Measurements from ENCODE around the gene ZBTB12.
"Not testable (repeated sequence)": the region's sequence is repeated elsewhere in the genome, so short reads cannot be mapped to it uniquely, and the experiment has no call there.

ZBTB12 gene

GRCh38 chr6:31874836-31875572 lies 26.9 kb downstream of the ZBTB12 start:
- DNase-seq: no peak

- DNase-seq: no peak
Observed at GRCh38 chr6:31874084-31874670, 27.7 kb downstream of the ZBTB12 start.

GRCh38 chr6:31871046-31871659 lies 30.7 kb downstream of the ZBTB12 start:
- DNase-seq: no peak

GRCh38 chr6:31870385-31870921 lies 31.4 kb downstream of the ZBTB12 start:
- no peak for DNase-seq

GRCh38 chr6:31869343-31869742 lies 32.5 kb downstream of the ZBTB12 start:
- peak in 1 of 4 experiments; percentile 15 for DNase-seq

- DNase-seq: not testable (repeated sequence)
Observed at GRCh38 chr6:31868658-31868971, 33.3 kb downstream of the ZBTB12 start.

- DNase-seq: peak in 1 of 4 experiments; percentile 11
Observed at GRCh38 chr6:31865205-31866118, 36.4 kb downstream of the ZBTB12 start.

GRCh38 chr6:31864818-31865204 lies 37.1 kb downstream of the ZBTB12 start:
- DNase-seq: no peak

GRCh38 chr6:31864123-31864562 lies 37.7 kb downstream of the ZBTB12 start:
- not testable (repeated sequence) for DNase-seq

GRCh38 chr6:31862344-31863235 lies 39.3 kb downstream of the ZBTB12 start, which contains the start of gene NEU1:
Gene NEU1, minus strand, starts transcription at chr6:31862821. Its CDS starts 45 bp downstream, at chr6:31862776.
- peak; percentile 100 for DNase-seq

GRCh38 chr6:31861919-31862343 lies 40.0 kb downstream of the ZBTB12 start:
- DNase-seq: peak in 1 of 4 experiments; percentile 23

GRCh38 chr6:31861150-31861549 lies 40.7 kb downstream of the ZBTB12 start:
- DNase-seq: no peak

- DNase-seq: no peak
Observed at GRCh38 chr6:31860349-31860748, 41.5 kb downstream of the ZBTB12 start.

GRCh38 chr6:31859923-31860322 lies 42.0 kb downstream of the ZBTB12 start:
- DNase-seq: no peak

GRCh38 chr6:31858707-31859106 lies 43.2 kb downstream of the ZBTB12 start:
- DNase-seq: no peak

- DNase-seq: not testable (repeated sequence)
Observed at GRCh38 chr6:31857774-31858173, 44.1 kb downstream of the ZBTB12 start.

- not testable (repeated sequence) for DNase-seq
Observed at GRCh38 chr6:31851980-31852718, 49.7 kb downstream of the ZBTB12 start.

- DNase-seq: no peak
Observed at GRCh38 chr6:31851485-31851832, 50.4 kb downstream of the ZBTB12 start.

GRCh38 chr6:31850765-31851484 lies 51.0 kb downstream of the ZBTB12 start:
- DNase-seq: no peak
